ENCODE data around the gene RFTN1. TPM values are rescaled to one million over a fixed set of nuclear protein-coding genes. Genes with fewer than 3 reads are reported as not detected.

Gene RFTN1
- total RNA-seq, 4 donors from 2014 or later, result 10.3 to 26.9 (median 22.3) TPM

DNA sequence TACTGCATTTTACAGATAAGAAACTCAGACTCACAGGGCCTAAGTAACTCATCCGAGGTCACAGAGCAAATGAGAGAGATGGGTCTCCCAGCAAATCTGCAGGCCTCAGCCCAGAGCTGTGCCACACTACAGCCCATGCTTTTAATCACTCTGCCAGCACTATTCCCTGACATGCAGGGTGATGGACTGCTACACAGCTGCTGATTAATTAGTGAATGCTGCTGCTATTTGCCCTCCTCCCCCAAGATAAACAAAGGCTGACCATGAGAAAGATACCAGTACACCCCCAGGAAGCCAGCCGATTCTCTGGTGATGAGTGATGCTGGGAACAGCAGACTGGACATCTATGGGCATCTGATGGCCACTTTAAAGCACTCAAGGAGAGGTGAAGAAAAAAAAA is 39.3 kb downstream of the RFTN1 start:
- H3K9me3 ChIP-seq, result no peaks in the 10 kb centered on the region
- H3K36me3 ChIP-seq, result peaks cover 3% of the 10 kb centered on the region
- no peak overlapping the region for H3K27ac ChIP-seq
- no peaks in the 10 kb centered on the region for H3K27me3 ChIP-seq
- no peak overlapping the region for H3K4me3 ChIP-seq
- H3K4me1 ChIP-seq, result peaks cover 5% of the 10 kb centered on the region
- no peak for TF ChIP-seq POLR2AphosphoS5 (IDR thresholded peaks at IDR 0.05)
- no peak for TF ChIP-seq EP300 (IDR thresholded peaks at IDR 0.05)
- TF ChIP-seq POLR2A (IDR thresholded peaks at IDR 0.05), result no peak
- TF ChIP-seq, protein P1, sequence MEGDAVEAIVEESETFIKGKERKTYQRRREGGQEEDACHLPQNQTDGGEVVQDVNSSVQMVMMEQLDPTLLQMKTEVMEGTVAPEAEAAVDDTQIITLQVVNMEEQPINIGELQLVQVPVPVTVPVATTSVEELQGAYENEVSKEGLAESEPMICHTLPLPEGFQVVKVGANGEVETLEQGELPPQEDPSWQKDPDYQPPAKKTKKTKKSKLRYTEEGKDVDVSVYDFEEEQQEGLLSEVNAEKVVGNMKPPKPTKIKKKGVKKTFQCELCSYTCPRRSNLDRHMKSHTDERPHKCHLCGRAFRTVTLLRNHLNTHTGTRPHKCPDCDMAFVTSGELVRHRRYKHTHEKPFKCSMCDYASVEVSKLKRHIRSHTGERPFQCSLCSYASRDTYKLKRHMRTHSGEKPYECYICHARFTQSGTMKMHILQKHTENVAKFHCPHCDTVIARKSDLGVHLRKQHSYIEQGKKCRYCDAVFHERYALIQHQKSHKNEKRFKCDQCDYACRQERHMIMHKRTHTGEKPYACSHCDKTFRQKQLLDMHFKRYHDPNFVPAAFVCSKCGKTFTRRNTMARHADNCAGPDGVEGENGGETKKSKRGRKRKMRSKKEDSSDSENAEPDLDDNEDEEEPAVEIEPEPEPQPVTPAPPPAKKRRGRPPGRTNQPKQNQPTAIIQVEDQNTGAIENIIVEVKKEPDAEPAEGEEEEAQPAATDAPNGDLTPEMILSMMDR (IDR thresholded peaks at IDR 0.05), result no peak
- no peak for DNase-seq (ENCODE audit: low spot score in 2 of 2)
- 87% methylated on average over 2 of the region's 2 CpGs for WGBS

DNA sequence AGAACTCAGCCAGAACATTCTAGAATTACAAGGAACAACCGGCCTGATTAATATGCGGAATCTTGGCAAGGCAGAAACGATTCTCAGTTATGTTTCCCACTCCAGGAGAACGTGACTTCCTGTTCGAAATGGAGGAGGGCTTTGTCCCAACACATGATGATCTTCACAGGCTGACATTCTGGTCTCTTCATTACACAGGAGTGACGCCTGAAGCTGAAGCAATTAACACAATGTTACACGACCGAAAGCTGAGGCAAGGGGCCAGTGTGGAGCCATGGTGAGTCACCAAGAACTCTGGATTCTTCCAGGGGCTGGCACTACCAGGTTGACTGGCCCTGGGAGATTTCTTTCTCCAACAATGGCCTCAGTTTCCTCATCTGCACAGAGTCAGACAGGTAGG is 40.9 kb downstream of the RFTN1 start:
- Histone ChIP-seq H3K27me3 (no peaks in the 10 kb centered on the region), H3K9me3 (no peaks in the 10 kb centered on the region), H3K36me3 (peaks cover 3% of the 10 kb centered on the region), H3K4me3 (no peak overlapping the region), H3K4me1 (peaks cover 5% of the 10 kb centered on the region), H3K27ac (no peak overlapping the region)
- no peak for TF ChIP-seq EP300 (IDR thresholded peaks at IDR 0.05)
- no peak for TF ChIP-seq POLR2A (IDR thresholded peaks at IDR 0.05)
- no peak for TF ChIP-seq POLR2AphosphoS5 (IDR thresholded peaks at IDR 0.05)
- TF ChIP-seq, protein P1 (IDR thresholded peaks at IDR 0.05), result no peak
- no peak for DNase-seq (ENCODE audit: low spot score in 2 of 2)
- 85% methylated on average over 8 of the region's 8 CpGs for WGBS

DNA sequence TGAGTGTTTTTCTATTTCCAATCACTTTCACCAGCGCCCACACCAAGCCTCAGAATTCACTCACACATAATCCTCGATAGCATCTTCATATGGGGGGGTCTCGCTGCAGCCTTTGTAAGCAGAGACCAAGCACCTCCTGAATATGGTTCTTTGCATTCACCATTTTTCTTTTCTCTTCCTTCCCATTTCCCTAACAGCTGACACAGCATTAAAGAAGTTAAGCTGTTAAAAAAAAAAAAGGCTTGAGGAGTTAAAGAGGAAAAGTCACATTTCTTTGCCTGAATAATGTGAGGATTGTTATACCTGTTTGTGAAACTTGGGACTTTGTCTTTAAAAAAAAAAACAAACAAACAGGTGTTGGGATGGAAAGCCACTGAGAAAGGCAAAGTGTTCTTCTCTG is 41.6 kb downstream of the RFTN1 start:
- 93% methylated on average over 3 of the region's 3 CpGs for WGBS
- Histone ChIP-seq H3K9me3 (no peaks in the 10 kb centered on the region), H3K4me1 (peaks cover 3% of the 10 kb centered on the region), H3K27me3 (no peaks in the 10 kb centered on the region), H3K36me3 (peaks cover 3% of the 10 kb centered on the region), H3K27ac (no peak overlapping the region), H3K4me3 (no peak overlapping the region)
- TF ChIP-seq POLR2A (IDR thresholded peaks at IDR 0.05), result no peak
- no peak for TF ChIP-seq EP300 (IDR thresholded peaks at IDR 0.05)
- TF ChIP-seq POLR2AphosphoS5 (IDR thresholded peaks at IDR 0.05), result no peak
- TF ChIP-seq, protein P1 (IDR thresholded peaks at IDR 0.05), result no peak
- no peak for DNase-seq (ENCODE audit: low spot score in 2 of 2)

DNA sequence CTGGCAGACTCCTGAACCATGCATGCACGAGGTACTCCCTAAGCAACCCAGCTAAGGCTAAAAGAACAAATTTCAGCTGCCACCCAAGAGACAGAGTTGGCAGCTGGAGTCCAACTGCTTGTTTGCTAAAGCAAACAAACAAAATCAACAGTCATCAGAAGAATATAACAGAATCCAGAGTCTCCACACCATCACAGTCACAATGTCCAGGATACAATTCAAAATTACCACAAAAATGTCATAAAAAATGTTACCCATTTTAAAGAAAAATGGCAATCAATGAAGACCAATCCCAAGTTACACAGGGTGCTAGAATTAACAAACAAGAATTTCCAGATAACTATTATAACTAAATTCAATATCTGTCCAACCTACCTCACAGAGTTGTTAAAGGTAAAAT is 42.9 kb downstream of the RFTN1 start:
- TF ChIP-seq POLR2A (IDR thresholded peaks at IDR 0.05) (no peak), EP300 (IDR thresholded peaks at IDR 0.05) (no peak), POLR2AphosphoS5 (IDR thresholded peaks at IDR 0.05) (no peak)
- TF ChIP-seq, protein P1 (IDR thresholded peaks at IDR 0.05), result no peak
- Histone ChIP-seq H3K4me3 (no peak overlapping the region), H3K27ac (no peak overlapping the region), H3K36me3 (no peaks in the 10 kb centered on the region), H3K4me1 (no peaks in the 10 kb centered on the region), H3K9me3 (no peaks in the 10 kb centered on the region), H3K27me3 (no peaks in the 10 kb centered on the region)
- DNase-seq (ENCODE audit: low spot score in 2 of 2), result no peak
- 95% methylated on average over 1 of the region's 1 CpG for WGBS

DNA sequence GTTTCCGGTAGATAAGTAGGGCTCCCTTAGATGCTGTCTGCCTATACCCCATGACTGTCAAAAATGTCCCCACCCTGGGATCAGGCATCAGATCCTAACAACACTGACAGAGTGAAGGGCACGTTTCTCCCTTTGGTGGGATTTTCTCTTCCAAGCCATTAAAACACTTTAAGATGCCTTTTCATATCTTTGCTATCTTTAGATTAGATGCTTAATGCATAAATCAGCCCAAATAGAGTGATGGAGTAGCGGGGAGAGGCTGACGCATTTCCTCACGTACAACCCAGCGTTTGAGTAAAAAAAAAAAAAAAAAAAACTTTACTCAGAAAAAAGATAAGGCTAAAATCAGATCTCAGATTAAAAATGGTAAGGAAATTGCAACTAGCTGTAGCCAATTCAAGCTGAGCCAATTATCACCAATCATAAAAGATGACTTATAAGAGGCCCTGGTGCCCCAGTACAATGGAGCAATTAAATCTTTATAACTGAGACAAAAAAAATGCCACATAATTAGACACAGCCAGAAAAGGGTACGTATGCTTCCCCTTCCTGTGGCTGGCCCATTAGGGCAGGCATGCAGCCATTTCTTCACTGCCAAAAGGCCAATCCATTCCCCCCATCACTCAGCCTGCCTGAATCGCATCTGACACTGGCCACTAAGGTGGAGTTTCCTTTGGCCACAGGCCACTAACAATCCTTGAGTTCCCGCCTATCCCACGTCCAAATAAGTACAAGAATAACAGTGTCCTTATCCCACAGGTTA is 45.0 kb downstream of the RFTN1 start:
- WGBS, result 72% methylated on average over 10 of the region's 10 CpGs
- H3K9me3 ChIP-seq, result no peaks in the 10 kb centered on the region
- no peak for DNase-seq (ENCODE audit: low spot score in 2 of 2)

More for the DNA sequence above, 45.0 kb downstream of the RFTN1 start:
- H3K4me1 ChIP-seq, result no peaks in the 10 kb centered on the region
- H3K36me3 ChIP-seq, result no peaks in the 10 kb centered on the region
- TF ChIP-seq, protein P1 (IDR thresholded peaks at IDR 0.05), result no peak
- no peak overlapping the region for H3K27ac ChIP-seq
- no peaks in the 10 kb centered on the region for H3K27me3 ChIP-seq
- no peak overlapping the region for H3K4me3 ChIP-seq

Data from suprapubic skin (tissue), 4 donors.